HuH-7.5 (cell line): Measurements from ENCODE around the gene KPRP.

Experiments used
- DNase-seq: peaks from one replicate; pipeline ENCODE4 v3.0.0; 2011; ENCODE audit warnings: low spot score

The KPRP gene

GRCh38 chr1:152757747-152758146 is at the start of gene KPRP:
KPRP (plus strand) TSS chr1:152758025; CDS start chr1:152759589, 1,564 bp downstream.
- no peak for DNase-seq

DNA sequence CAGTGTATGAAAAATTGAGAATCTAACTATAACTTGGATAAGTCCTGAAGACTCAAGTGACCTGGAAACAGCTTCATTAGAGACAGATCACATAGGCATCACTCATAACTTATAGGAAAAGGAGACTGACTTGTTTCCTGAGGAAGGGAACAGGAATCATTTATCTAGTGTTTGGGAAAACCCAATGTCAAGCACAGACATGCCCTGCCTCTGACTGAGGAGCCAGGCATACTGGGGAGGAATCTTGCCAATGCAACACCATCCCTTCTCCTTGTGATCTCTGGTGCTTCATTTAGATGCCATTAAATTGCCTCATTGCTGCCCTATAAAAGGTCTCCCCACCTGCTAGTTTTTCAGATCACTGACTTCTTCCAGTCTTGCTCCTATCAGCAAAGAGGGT is 39.6 kb upstream of the KPRP start:
- DNase-seq = no peak

DNA sequence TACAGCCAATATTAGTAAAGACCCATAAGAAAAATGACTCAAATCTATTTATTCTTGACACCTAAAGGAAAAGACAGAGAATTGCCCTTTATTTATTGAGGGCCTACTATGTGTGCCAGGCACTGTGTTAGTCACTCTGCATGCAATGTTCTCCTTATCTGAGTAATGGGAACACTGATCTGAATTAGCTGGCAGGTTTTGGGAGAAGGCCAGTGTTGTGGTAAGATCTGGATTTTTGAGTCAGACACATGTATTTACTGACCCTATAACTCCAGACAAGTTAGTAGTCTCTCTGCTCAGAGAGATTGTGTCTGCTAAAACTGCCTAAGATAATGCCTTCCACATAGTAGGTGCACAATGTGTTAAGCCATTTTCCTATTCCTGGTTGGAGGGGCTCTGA is 32.6 kb upstream of the KPRP start:
- DNase-seq = no peak

- no peak for DNase-seq
These were observed 28.8 kb upstream of the KPRP start for GRCh38 chr1:152728986-152729385.

DNA sequence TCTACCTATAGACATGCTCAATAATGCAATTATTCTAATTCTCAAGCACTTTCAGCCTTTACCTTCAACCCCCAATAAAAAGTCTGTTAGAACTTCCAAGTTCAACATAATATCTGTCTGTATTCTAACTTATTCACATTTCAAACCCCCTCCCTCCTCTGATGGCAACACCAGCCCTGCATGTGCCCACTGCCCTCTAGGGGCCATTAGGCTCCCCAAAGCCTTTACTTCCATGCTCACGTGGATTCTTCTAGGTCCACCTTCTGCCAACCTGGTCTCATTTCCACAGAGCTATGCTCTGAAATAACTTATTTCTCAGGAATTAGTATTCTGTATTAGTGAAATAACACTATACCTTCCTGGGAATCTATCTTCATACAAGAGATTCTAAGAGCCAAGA is 22.2 kb upstream of the KPRP start:
- DNase-seq = peak; percentile 11

DNA sequence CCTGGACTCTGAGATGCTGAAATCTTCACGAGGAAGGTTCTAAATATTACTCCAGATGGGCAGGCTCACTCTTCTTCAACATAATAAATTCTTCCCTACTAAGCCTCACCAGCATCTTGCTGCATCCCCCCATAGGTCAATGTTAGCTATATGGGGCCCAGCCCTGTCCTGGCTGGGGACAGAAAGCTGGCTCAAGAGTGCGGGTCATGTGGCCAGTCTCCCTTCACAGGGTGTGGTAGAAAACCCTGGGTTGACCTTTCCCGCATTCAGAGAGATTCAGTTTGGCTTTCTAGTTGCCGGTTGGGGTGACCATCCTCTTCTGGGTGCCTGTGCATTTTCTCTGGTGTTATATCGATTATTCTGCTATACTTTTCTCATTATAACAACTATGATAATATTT is 19.8 kb upstream of the KPRP start:
- DNase-seq = no peak

DNA sequence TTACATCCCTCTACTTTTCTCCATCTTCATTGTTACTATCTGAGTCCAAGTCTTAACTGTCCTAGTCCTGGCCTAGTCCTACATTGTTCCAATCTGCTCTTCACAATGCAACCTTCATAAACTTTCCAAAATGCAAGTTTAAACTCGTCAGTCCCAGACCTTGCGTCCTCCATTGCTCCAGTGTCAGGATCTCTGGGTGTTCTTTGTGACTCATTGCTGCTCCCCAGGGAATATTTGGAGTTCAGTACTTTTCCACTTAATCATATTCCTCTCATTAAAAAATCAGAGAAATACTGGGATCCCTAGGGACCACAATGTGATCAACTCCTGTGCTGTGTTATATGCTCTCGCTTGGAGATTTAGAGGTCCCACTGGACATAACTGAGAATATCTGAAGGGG is 18.0 kb upstream of the KPRP start:
- DNase-seq = no peak

GRCh38 chr1:152741656-152742055 is 16.2 kb upstream of the KPRP start:
- DNase-seq = no peak

- DNase-seq = no peak
These were observed 14.3 kb upstream of the KPRP start for GRCh38 chr1:152743371-152744145.

DNA sequence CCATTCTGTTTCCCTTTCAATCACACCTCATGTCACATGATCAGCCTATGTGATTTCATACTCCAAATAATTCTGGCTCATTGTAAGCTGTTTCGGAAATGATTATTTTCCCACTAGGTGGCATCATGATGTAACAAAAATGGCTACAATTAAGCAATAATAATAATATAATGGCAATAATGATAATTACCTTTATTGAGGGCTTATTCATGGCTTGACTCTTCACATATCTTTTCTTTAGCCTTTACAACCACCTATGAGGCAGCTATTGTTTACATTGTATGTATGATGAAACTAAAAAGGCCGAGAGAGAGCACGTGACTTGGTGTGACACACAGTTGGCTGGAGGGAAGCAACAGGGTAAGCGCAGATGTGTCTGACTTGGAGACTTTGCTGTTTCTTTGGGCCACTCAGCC is 12.5 kb upstream of the KPRP start:
- peak; percentile 16 for DNase-seq

DNA sequence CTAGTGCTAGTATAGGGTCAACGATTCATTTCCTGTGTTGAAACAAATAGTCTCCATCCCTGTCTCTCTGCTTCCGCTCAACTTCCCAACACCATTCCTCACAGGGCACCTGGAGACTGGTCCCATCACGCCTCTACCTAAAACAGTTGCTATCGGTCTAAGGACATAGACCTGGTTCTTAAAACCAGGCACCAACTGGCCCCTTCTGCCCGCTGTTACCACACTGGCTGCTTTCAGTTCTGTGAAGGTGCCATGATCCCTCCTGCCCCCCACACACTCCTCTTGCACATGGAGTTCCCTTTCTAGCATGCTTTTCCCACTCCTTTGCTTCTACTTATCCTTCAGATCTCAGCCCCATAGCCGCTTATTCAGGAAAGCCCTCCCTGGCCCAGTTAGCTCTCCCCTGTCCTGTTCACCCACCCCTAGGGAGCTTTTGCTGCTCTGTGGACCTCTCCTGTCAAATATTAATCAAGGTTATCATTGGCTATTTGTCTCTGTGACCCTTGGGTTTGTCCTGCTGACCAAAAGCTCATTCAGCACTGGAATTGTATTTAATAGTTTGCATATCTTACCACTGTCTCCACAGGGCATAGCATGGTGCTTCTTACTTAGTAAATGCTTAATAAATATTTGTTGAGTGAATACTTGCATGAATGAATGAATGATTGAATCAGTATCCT is 11.9 kb upstream of the KPRP start:
- DNase-seq = no peak

DNA sequence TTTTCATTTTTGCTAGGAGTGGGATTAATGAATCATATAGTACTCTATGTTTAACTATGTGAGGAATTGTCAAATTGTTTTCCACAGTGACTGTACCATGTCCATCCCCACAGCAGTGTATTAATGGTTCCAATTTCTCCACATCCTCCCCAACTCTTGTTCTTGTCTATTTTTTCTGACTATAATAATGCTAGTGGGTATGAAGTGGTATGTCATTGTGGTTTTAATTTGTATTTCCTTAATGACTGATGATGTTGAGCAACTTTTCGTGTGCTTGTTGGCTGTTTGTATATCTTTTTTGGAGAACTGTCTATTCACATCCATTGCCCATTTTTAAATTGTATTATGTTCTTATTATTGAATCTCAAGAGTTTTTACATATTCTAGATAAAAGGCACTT is 10.0 kb upstream of the KPRP start:
- no peak for DNase-seq

DNA sequence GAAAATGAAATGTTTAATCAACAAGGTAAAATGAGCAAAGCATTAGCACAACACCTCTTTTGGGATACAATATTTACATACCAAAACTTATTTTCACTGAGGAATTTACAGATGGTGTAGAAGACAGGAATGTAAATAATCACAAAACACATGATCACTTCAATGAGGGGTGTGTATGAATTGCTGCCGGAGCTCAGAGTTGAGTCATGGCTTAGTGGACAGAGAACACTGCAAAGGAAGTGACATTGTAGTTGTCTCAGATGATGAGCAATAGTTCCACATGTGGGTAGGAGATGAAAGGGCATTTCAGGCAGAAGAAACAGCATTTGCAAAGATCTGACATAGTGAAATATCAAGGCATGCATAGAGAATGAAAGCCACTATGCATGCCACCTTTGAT is 5.6 kb upstream of the KPRP start:
- no peak for DNase-seq

GRCh38 chr1:152753586-152753985 is 4.2 kb upstream of the KPRP start:
- DNase-seq = no peak

GRCh38 chr1:152756872-152757271 is 953 bp upstream of the KPRP start:
- DNase-seq = no peak

GRCh38 chr1:152758636-152759035 is 811 bp downstream of the KPRP start:
- no peak for DNase-seq

- no peak for DNase-seq
These were observed 1.8 kb downstream of the KPRP start for GRCh38 chr1:152759453-152760173.

DNA sequence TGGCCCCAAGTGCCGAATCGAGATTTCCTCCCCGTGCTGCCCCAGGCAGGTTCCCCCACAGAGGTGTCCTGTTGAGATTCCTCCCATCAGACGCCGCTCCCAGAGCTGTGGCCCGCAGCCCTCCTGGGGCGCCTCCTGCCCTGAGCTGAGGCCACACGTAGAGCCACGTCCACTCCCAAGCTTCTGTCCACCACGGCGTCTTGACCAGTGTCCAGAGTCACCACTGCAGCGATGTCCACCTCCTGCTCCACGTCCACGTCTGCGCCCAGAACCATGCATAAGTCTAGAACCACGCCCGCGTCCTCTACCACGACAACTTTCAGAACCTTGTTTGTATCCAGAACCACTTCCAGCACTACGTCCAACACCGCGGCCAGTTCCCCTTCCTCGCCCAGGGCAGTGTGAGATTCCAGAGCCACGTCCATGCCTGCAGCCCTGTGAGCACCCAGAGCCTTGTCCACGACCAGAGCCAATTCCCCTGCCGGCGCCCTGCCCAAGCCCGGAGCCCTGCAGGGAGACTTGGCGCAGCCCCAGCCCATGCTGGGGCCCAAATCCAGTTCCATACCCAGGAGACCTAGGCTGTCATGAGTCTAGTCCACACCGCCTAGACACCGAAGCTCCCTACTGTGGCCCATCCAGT is 2.8 kb downstream of the KPRP start:
- no peak for DNase-seq

GRCh38 chr1:152761609-152762213 is 3.9 kb downstream of the KPRP start:
- DNase-seq = no peak

DNA sequence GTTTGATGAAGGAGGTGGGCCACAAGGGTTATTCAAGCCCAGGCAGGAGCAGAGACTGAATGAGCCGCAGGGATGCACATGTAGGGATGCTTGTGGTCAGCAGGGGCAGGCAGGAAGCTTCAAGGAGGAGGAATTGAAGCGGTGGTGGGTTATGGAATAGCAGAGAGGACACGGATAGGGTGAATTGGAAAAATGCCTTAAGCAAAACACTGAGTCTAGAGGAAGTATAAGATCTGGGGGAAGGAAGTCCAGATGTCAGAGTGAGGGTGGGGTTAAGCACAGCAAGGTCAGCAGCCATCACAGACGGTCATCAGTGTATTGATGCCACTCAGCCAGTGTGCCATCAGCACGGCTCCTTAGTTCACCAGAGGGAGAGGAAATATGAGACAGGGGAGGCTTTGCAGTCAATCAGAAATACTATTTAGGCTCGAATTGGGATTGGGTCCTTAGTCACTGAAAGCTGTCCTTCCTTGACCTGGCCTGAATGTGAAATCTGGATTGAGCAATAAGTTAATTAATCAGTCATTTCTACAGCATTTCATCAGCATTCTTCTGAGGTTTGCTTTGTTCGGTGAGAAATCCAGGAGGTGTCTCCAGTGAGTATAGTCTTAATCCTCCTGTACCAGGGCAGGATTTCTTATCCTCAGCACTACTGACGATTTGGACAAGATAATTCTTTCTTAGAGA is 11.2 kb downstream of the KPRP start:
- DNase-seq = no peak

GRCh38 chr1:152770411-152770810 is 12.6 kb downstream of the KPRP start:
- DNase-seq = no peak

DNA sequence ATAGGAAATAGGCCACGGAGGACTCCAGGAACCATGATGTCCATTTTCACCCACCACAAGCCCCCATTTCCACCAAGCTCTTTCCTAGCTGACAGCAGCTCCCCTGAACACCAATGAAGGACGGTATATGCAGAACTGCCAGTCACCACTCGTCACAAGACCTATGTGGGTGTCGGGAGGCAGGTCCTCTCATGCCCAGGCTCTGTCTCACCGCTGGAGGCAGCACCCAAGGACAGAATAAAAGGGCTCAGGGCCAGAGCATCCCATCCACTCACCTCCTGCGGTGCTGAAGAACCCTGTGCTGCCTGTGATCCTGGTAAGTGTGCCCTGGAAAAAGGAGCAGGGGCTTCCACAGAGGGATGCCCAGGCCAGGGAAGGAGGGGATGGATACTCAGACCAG is 17.1 kb downstream of the KPRP start, which contains the start of gene LCE1F:
TSS of gene LCE1F (plus strand) at position 266 of the 400 bp plus-strand sequence. CDS start 1,232 bp downstream, outside the sequence.
- no peak for DNase-seq
